GM23338 (cell line): ENCODE data around the gene NT5M. TPM values are rescaled to one million over a fixed set of nuclear protein-coding genes. Genes with fewer than 3 reads are reported as not detected.

Experiments used
- ATAC-seq: fragments of 200-7000 bp; cut with Tn5 transposase; 3 replicates; pipeline ENCODE4 v1.9.1; 2020
- DNase-seq: peaks from one replicate; pipeline ENCODE4 v3.0.0-alpha.2; 2015; ENCODE audit warnings: low spot score
- H2AFZ ChIP-seq: fragments of 200-600 bp; sonication (generic); 2 replicates; pipeline ENCODE4 v1.8.0; 2016; ENCODE audit warnings: antibody characterized with exemption, mild to moderate bottlenecking, moderate library complexity
- H3F3A ChIP-seq: fragments of 200-600 bp; sonication (generic); replicated peaks from 2 replicates; pipeline ENCODE4 v1.8.0; 2017; ENCODE audit warnings: antibody characterized with exemption, mixed run types, low read depth
- H3K27ac ChIP-seq: fragments of 200-600 bp; sonication (generic); 2 replicates; pipeline ENCODE4 v1.6.1; 2016; ENCODE audit warnings: low read depth
- H3K27me3 ChIP-seq: fragments of 200-600 bp; sonication (generic); 2 replicates; pipeline ENCODE4 v1.8.0; 2016; ENCODE audit warnings: mild to moderate bottlenecking, mixed run types, moderate library complexity; ENCODE audit not compliant: insufficient read depth
- H3K36me3 ChIP-seq: fragments of 200-600 bp; sonication (generic); 2 replicates; pipeline ENCODE4 v1.8.0; 2016; ENCODE audit warnings: mild to moderate bottlenecking; ENCODE audit not compliant: insufficient read depth
- H3K4me1 ChIP-seq: fragments of 200-600 bp; sonication (generic); 2 replicates; pipeline ENCODE4 v1.8.0; 2016; ENCODE audit warnings: mild to moderate bottlenecking, moderate library complexity; ENCODE audit not compliant: insufficient read depth
- H3K4me2 ChIP-seq: fragments of 200-600 bp; sonication (generic); 2 replicates; pipeline ENCODE4 v1.7.1; 2017; ENCODE audit warnings: mixed run types
- H3K4me3 ChIP-seq: fragments of 200-600 bp; sonication (generic); 2 replicates; pipeline ENCODE4 v1.6.1; 2016; ENCODE audit warnings: mixed run types
- H3K79me2 ChIP-seq: fragments of 200-600 bp; sonication (generic); replicated peaks from 2 replicates; pipeline ENCODE4 v1.8.0; 2017; ENCODE audit warnings: mild to moderate bottlenecking; ENCODE audit not compliant: insufficient read depth
- H3K9me2 ChIP-seq: fragments of 200-600 bp; sonication (generic); 2 replicates; pipeline ENCODE4 v1.8.0; 2017; ENCODE audit not compliant: insufficient read depth
- H4K20me1 ChIP-seq: fragments of 200-600 bp; sonication (generic); replicated peaks from 2 replicates; pipeline ENCODE4 v1.8.0; 2017; ENCODE audit warnings: mild to moderate bottlenecking; ENCODE audit not compliant: insufficient read depth
- H3K27ac Mint-ChIP-seq: 2 replicates; pipeline ENCODE4 v1.8.0; 2020; ENCODE audit warnings: inconsistent platforms, mild to moderate bottlenecking, moderate library complexity, mixed read lengths
- H3K27me3 Mint-ChIP-seq: 3 replicates; pipeline ENCODE4 v1.8.0; 2022; ENCODE audit warnings: low read depth, mild to moderate bottlenecking, moderate library complexity, mixed read lengths, inconsistent platforms; ENCODE audit not compliant: insufficient read depth, poor library complexity
- H3K36me3 Mint-ChIP-seq: 3 replicates; pipeline ENCODE4 v1.8.0; 2021; ENCODE audit warnings: low read depth, mild to moderate bottlenecking, inconsistent platforms, moderate library complexity, mixed read lengths
- H3K4me1 Mint-ChIP-seq: 3 replicates; pipeline ENCODE4 v1.8.0; 2020; ENCODE audit warnings: mild to moderate bottlenecking, inconsistent platforms, mixed read lengths
- H3K4me3 Mint-ChIP-seq: 3 replicates; pipeline ENCODE4 v1.8.0; 2021; ENCODE audit warnings: moderate library complexity, mild to moderate bottlenecking, inconsistent platforms, mixed read lengths
- H3K9me3 Mint-ChIP-seq: 3 replicates; pipeline ENCODE4 v1.8.0; 2020; ENCODE audit warnings: moderate library complexity, mild to moderate bottlenecking, inconsistent platforms, mixed read lengths
- CREB1 ChIP-seq: fragments of 250-450 bp; sonication (Bioruptor Pico); IDR thresholded peaks from 2 replicates; pipeline ENCODE4 v1.5.0; 2020; ENCODE audit warnings: low read depth, mild to moderate bottlenecking, moderate library complexity
- NANOG ChIP-seq: IDR thresholded peaks from 2 replicates; pipeline ENCODE4 v1.6.1; 2016; ENCODE audit warnings: antibody characterized with exemption, borderline replicate concordance
- POLR2AphosphoS5 ChIP-seq: IDR thresholded peaks from 2 replicates; pipeline ENCODE4 v1.6.1; 2016; ENCODE audit warnings: antibody characterized with exemption, low read depth
- STAT1 ChIP-seq: IDR thresholded peaks from one replicate; pipeline ENCODE4 v1.6.1; 2016; ENCODE audit warnings: antibody characterized with exemption; ENCODE audit not compliant: unreplicated experiment
- polyA plus RNA-seq: library from polyadenylated mRNA; unstranded; fragments of >200 nt; fragmentation: Nextera tagmentation; extraction: Ambion mirVana; gene quantifications from 2 replicates; pipeline ENCODE4 v1.2.1, GENCODE V29; 2016
- total RNA-seq: library from RNA; depleted of rRNA; stranded (reverse); fragments of >200 nt; shearing (Covaris generic); gene quantifications from 2 replicates; pipeline ENCODE4 v1.2.3, GENCODE V29; 2014
- TF ChIP-seq, protein P1 (sequence below): fragments of 250-450 bp; sonication (Bioruptor Pico); IDR thresholded peaks from 2 replicates; pipeline ENCODE4 v1.5.0; 2020; ENCODE audit warnings: mild to moderate bottlenecking, moderate library complexity
- TF ChIP-seq, protein P2 (sequence below): IDR thresholded peaks from 2 replicates; pipeline ENCODE4 v1.6.1; 2016; ENCODE audit warnings: antibody characterized with exemption

NT5M gene
- total and polyA plus RNA-seq, 2 experiments from 2014 or later: 6.0 to 10.6 TPM

DNA sequence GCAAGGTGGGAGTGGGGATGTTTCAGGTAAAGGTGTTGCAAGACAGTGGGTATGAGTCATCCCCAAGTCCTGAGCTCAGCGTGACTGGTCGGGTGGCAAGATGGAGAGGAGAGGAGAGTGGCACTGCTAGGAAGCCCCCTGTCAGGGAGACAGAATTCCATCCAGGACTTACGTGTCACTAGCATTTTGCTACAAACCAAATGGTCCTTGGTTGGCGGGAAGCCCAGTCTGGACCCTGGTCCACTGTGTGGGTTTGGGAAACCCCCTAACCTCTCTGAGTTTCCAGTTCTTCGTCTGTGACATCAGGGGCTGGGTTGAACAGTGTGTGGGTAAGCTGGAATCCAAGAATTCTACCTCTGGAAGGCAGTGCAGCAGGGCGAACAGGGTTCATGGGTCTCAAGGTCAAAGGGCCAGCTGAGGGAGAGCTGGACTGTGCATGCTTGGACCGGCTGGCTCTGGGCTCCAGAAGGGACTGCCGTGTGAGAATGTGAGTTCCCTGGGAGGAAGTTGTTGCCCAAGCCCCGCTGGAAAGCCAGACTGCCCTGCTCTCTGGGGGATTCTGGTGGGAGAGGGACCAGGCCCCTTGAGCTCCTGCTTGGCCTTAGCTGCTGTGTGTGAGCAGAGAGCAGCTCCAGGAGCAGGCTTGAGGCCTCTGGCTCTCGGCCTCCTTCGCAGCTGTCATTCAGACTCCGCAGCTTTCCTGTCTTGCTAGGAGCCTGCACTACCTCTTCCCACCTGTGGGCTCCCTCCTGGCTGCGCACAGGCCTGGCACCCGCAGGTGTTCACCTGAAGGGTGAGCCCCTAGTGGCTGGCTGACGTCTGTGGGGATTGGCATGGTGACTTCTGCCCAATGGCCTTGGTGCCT lies 84.6 kb downstream of the NT5M start (continued):
- TF ChIP-seq, protein P1, sequence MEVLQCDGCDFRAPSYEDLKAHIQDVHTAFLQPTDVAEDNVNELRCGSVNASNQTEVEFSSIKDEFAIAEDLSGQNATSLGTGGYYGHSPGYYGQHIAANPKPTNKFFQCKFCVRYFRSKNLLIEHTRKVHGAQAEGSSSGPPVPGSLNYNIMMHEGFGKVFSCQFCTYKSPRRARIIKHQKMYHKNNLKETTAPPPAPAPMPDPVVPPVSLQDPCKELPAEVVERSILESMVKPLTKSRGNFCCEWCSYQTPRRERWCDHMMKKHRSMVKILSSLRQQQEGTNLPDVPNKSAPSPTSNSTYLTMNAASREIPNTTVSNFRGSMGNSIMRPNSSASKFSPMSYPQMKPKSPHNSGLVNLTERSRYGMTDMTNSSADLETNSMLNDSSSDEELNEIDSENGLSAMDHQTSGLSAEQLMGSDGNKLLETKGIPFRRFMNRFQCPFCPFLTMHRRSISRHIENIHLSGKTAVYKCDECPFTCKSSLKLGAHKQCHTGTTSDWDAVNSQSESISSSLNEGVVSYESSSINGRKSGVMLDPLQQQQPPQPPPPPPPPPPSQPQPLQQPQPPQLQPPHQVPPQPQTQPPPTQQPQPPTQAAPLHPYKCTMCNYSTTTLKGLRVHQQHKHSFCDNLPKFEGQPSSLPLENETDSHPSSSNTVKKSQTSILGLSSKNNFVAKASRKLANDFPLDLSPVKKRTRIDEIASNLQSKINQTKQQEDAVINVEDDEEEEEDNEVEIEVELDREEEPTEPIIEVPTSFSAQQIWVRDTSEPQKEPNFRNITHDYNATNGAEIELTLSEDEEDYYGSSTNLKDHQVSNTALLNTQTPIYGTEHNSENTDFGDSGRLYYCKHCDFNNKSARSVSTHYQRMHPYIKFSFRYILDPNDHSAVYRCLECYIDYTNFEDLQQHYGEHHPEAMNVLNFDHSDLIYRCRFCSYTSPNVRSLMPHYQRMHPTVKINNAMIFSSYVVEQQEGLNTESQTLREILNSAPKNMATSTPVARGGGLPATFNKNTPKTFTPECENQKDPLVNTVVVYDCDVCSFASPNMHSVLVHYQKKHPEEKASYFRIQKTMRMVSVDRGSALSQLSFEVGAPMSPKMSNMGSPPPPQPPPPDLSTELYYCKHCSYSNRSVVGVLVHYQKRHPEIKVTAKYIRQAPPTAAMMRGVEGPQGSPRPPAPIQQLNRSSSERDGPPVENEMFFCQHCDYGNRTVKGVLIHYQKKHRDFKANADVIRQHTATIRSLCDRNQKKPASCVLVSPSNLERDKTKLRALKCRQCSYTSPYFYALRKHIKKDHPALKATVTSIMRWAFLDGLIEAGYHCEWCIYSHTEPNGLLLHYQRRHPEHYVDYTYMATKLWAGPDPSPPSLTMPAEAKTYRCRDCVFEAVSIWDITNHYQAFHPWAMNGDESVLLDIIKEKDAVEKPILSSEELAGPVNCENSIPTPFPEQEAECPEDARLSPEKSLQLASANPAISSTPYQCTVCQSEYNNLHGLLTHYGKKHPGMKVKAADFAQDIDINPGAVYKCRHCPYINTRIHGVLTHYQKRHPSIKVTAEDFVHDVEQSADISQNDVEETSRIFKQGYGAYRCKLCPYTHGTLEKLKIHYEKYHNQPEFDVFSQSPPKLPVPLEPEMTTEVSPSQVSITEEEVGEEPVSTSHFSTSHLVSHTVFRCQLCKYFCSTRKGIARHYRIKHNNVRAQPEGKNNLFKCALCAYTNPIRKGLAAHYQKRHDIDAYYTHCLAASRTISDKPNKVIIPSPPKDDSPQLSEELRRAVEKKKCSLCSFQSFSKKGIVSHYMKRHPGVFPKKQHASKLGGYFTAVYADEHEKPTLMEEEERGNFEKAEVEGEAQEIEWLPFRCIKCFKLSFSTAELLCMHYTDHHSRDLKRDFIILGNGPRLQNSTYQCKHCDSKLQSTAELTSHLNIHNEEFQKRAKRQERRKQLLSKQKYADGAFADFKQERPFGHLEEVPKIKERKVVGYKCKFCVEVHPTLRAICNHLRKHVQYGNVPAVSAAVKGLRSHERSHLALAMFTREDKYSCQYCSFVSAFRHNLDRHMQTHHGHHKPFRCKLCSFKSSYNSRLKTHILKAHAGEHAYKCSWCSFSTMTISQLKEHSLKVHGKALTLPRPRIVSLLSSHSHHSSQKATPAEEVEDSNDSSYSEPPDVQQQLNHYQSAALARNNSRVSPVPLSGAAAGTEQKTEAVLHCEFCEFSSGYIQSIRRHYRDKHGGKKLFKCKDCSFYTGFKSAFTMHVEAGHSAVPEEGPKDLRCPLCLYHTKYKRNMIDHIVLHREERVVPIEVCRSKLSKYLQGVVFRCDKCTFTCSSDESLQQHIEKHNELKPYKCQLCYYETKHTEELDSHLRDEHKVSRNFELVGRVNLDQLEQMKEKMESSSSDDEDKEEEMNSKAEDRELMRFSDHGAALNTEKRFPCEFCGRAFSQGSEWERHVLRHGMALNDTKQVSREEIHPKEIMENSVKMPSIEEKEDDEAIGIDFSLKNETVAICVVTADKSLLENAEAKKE (CRISPR knock-in tag): no peak
- TF ChIP-seq NANOG (no peak), CREB1 (CRISPR knock-in tag) (peak; percentile 55; the same call in 1 of the 2 replicates), POLR2AphosphoS5 (no peak), STAT1 (no peak)

DNA sequence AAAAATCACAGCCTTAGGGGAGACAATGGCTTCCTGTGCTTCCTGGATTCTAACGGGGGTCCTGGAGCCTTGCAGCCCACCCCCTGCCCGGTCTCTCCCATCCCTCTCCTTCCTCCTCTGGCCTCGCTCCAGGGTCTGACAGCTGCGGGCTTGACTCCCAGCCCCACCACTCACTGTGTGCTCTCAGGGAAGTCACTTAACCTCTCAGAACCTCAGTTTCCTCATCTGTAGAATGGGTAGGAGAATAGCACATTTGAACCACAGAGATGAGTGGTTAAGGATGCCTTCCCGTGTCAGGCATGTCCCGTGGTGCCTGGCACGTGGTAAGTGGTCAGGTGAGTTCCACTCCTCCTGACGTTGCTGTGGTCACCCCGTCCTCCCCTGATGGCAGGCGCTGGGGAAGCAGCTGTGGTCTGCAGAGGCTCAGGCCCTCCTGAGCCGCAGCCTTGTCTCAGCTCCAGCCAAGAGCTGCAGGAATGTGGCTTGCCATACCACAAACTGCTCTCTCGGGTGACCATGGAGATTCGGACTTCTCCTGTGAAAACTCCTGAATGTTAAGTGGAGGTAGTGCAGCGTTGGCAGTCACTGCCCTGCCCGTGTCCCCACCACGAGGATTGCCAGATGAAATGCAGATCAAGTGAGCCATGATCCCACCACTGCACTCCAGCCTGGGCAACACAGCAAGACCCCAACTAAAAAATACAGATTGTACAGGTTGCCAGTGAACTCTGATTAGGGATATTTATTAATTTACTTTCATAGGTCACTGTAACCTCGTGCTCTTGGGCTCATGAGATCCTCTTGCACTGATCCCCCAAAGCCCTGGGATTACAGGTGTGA lies 85.7 kb downstream of the NT5M start:
- H3K27ac Mint-ChIP-seq: no peak overlapping the region
- Histone ChIP-seq H3K4me1 (no peaks in the 10 kb centered on the region), H3F3A (no peaks in the 10 kb centered on the region), H3K36me3 (no peaks in the 10 kb centered on the region), H3K27me3 (no peaks in the 10 kb centered on the region), H4K20me1 (no peaks in the 10 kb centered on the region), H3K4me3 (no peak overlapping the region), H3K79me2 (no peaks in the 10 kb centered on the region), H3K4me2 (no peak overlapping the region), H3K9me2 (no peaks in the 10 kb centered on the region), H3K27ac (no peak overlapping the region), H2AFZ (no peak overlapping the region)
- TF ChIP-seq, protein P1 (CRISPR knock-in tag): no peak
- TF ChIP-seq, protein P2, sequence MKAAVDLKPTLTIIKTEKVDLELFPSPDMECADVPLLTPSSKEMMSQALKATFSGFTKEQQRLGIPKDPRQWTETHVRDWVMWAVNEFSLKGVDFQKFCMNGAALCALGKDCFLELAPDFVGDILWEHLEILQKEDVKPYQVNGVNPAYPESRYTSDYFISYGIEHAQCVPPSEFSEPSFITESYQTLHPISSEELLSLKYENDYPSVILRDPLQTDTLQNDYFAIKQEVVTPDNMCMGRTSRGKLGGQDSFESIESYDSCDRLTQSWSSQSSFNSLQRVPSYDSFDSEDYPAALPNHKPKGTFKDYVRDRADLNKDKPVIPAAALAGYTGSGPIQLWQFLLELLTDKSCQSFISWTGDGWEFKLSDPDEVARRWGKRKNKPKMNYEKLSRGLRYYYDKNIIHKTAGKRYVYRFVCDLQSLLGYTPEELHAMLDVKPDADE: no peak
- H3K36me3 Mint-ChIP-seq: no peaks in the 10 kb centered on the region
- H3K9me3 Mint-ChIP-seq: peaks cover 7% of the 10 kb centered on the region; the same call in 2 of the 3 replicates
- H3K4me3 Mint-ChIP-seq: no peak overlapping the region
- DNase-seq (no peak), ATAC-seq (no peak)
- no peaks in the 10 kb centered on the region; the same call in 2 of the 3 replicates for H3K4me1 Mint-ChIP-seq
- no peaks in the 10 kb centered on the region for H3K27me3 Mint-ChIP-seq
